A172 (cell line): Measurements from ENCODE around the gene ACKR4. TPM values are rescaled to one million over a fixed set of nuclear protein-coding genes. Genes with fewer than 3 reads are reported as not detected.
"Not testable (repeated sequence)": the region's sequence is repeated elsewhere in the genome, so short reads cannot be mapped to it uniquely, and the experiment has no call there.

Experiments used
- DNase-seq: peaks from one replicate; pipeline ENCODE4 v3.0.0-alpha.2; 2015; ENCODE audit warnings: low spot score
- total RNA-seq: library from RNA; depleted of rRNA; stranded (reverse); fragments of >200 nt; shearing (Covaris generic); gene quantifications from 2 replicates; pipeline ENCODE4 v1.2.3, GENCODE V29; 2014

The ACKR4 gene
- total RNA-seq, 1 experiment from 2014 or later = not detected

GRCh38 chr3:132594498-132594897 is 2.6 kb upstream of the ACKR4 start:
- no peak for DNase-seq

GRCh38 chr3:132595014-132595413 is 2.1 kb upstream of the ACKR4 start:
- no peak for DNase-seq

- DNase-seq = no peak
Observed at GRCh38 chr3:132596326-132596725, 744 bp upstream of the ACKR4 start.

- DNase-seq = no peak
Observed at GRCh38 chr3:132597660-132598059, 590 bp downstream of the ACKR4 start.

GRCh38 chr3:132598181-132598580 is 1.1 kb downstream of the ACKR4 start:
- DNase-seq = no peak

GRCh38 chr3:132600614-132601013 is 3.5 kb downstream of the ACKR4 start:
- DNase-seq = not testable (repeated sequence)

GRCh38 chr3:132605374-132605792 is 8.3 kb downstream of the ACKR4 start:
- DNase-seq = no peak

- DNase-seq = no peak
Observed at GRCh38 chr3:132606085-132606484, 9.0 kb downstream of the ACKR4 start.

GRCh38 chr3:132606620-132607019 is 9.6 kb downstream of the ACKR4 start:
- not testable (repeated sequence) for DNase-seq

- not testable (repeated sequence) for DNase-seq
Observed at GRCh38 chr3:132615301-132615700, 18.2 kb downstream of the ACKR4 start.

GRCh38 chr3:132615881-132616280 is 18.8 kb downstream of the ACKR4 start:
- no peak for DNase-seq

- DNase-seq = no peak
Observed at GRCh38 chr3:132616780-132617179, 19.7 kb downstream of the ACKR4 start.

- DNase-seq = no peak
Observed at GRCh38 chr3:132622148-132622547, 25.1 kb downstream of the ACKR4 start.

GRCh38 chr3:132622761-132623160 is 25.7 kb downstream of the ACKR4 start:
- no peak for DNase-seq

- DNase-seq = no peak
Observed at GRCh38 chr3:132623646-132624045, 26.6 kb downstream of the ACKR4 start.

GRCh38 chr3:132624790-132625189 is 27.7 kb downstream of the ACKR4 start:
- no peak for DNase-seq

GRCh38 chr3:132625613-132626012 is 28.5 kb downstream of the ACKR4 start:
- no peak for DNase-seq

GRCh38 chr3:132626955-132627354 is 29.9 kb downstream of the ACKR4 start:
- no peak for DNase-seq

GRCh38 chr3:132628157-132628556 is 31.1 kb downstream of the ACKR4 start:
- DNase-seq = no peak

GRCh38 chr3:132629928-132630327 is 32.9 kb downstream of the ACKR4 start:
- peak; percentile 84 for DNase-seq

GRCh38 chr3:132630612-132631011 is 33.5 kb downstream of the ACKR4 start:
- no peak for DNase-seq

GRCh38 chr3:132635052-132635451 is 38.0 kb downstream of the ACKR4 start:
- no peak for DNase-seq

- DNase-seq = peak; percentile 31
Observed at GRCh38 chr3:132637590-132637989, 40.5 kb downstream of the ACKR4 start.

- DNase-seq = no peak
Observed at GRCh38 chr3:132638706-132639105, 41.6 kb downstream of the ACKR4 start.

- DNase-seq = not testable (repeated sequence)
Observed at GRCh38 chr3:132641427-132641826, 44.4 kb downstream of the ACKR4 start.
